ENCODE measurements around the gene DIS3L. TPM values are rescaled to one million over a fixed set of nuclear protein-coding genes. Genes with fewer than 3 reads are reported as not detected.
A peak's percentile ranks its signal among the peaks of the same experiment; 100 is the strongest.

The DIS3L gene
- total RNA-seq, 1 donor from 2014 or later: 51.1 TPM

- no peak overlapping the region for H3K27ac Mint-ChIP-seq
- peak; percentile 76 for TF ChIP-seq CTCF (IDR thresholded peaks at IDR 0.05; ENCODE audit: unreplicated experiment)
- peaks cover 86% of the 10 kb centered on the region for H3K27me3 Mint-ChIP-seq
- peak overlapping the region; percentile 59 for H3K4me3 Mint-ChIP-seq (ENCODE audit: low read depth)
- H3K4me1 Mint-ChIP-seq (ENCODE audit: low read depth): peaks cover 8% of the 10 kb centered on the region
- H3K36me3 Mint-ChIP-seq (ENCODE audit: insufficient read depth): no peaks in the 10 kb centered on the region
- peak; percentile 53 for DNase-seq (ENCODE audit: low spot score, unreplicated experiment)
- no peaks in the 10 kb centered on the region for H3K9me3 Mint-ChIP-seq (ENCODE audit: low read depth)
These were observed 41.3 kb upstream of the DIS3L start for GRCh38 chr15:66251790-66252684.

- no peak overlapping the region for H3K27ac Mint-ChIP-seq
- H3K36me3 Mint-ChIP-seq (ENCODE audit: insufficient read depth): no peaks in the 10 kb centered on the region
- H3K9me3 Mint-ChIP-seq (ENCODE audit: low read depth): no peaks in the 10 kb centered on the region
- H3K4me1 Mint-ChIP-seq (ENCODE audit: low read depth): peaks cover 8% of the 10 kb centered on the region
- H3K4me3 Mint-ChIP-seq (ENCODE audit: low read depth): peak overlapping the region; percentile 59
- H3K27me3 Mint-ChIP-seq: peaks cover 90% of the 10 kb centered on the region
- no peak for DNase-seq (ENCODE audit: low spot score, unreplicated experiment)
- no peak for TF ChIP-seq CTCF (IDR thresholded peaks at IDR 0.05; ENCODE audit: unreplicated experiment)
These were observed 40.5 kb upstream of the DIS3L start for GRCh38 chr15:66252685-66253417.

GRCh38 chr15:66253418-66254088, 39.8 kb upstream of the DIS3L start, which contains the start of gene MEGF11:
Gene MEGF11 (minus strand): TSS chr15:66253750. CDS start chr15:66128403, 125,347 bp downstream.
- no peaks in the 10 kb centered on the region for H3K9me3 Mint-ChIP-seq (ENCODE audit: low read depth)
- H3K27ac Mint-ChIP-seq: no peak within 1 kb of the TSS

GRCh38 chr15:66254089-66254950, 39.0 kb upstream of the DIS3L start:
- H3K4me3 Mint-ChIP-seq (ENCODE audit: low read depth): peak overlapping the region; percentile 69
- peaks cover 83% of the 10 kb centered on the region for H3K27me3 Mint-ChIP-seq

More at GRCh38 chr15:66253418-66254088, 39.8 kb upstream of the DIS3L start, which contains the start of gene MEGF11:
- TF ChIP-seq CTCF (IDR thresholded peaks at IDR 0.05; ENCODE audit: unreplicated experiment): no peak
- peak; percentile 23 for DNase-seq (ENCODE audit: low spot score, unreplicated experiment)
- Mint-ChIP-seq H3K4me1 (ENCODE audit: low read depth) (peaks cover 8% of the 10 kb centered on the region), H3K36me3 (ENCODE audit: insufficient read depth) (no peaks in the 10 kb centered on the region), H3K4me3 (ENCODE audit: low read depth) (peak within 1 kb of the TSS; percentile 69), H3K27me3 (peaks cover 90% of the 10 kb centered on the region)

More at GRCh38 chr15:66254089-66254950, 39.0 kb upstream of the DIS3L start:
- Mint-ChIP-seq H3K27ac (no peak overlapping the region), H3K36me3 (ENCODE audit: insufficient read depth) (no peaks in the 10 kb centered on the region), H3K4me1 (ENCODE audit: low read depth) (peaks cover 8% of the 10 kb centered on the region), H3K9me3 (ENCODE audit: low read depth) (no peaks in the 10 kb centered on the region)
- TF ChIP-seq CTCF (IDR thresholded peaks at IDR 0.05; ENCODE audit: unreplicated experiment): no peak
- no peak for DNase-seq (ENCODE audit: low spot score, unreplicated experiment)

Data from progenitor cell of endocrine pancreas (in vitro differentiated cells).